ENCODE measurements around the gene MAP7D1. TPM values are rescaled to one million over a fixed set of nuclear protein-coding genes. Genes with fewer than 3 reads are reported as not detected.

MAP7D1 gene
- total and polyA plus RNA-seq, 2 donors from 2014 or later: 47.5 to 78.7 TPM

DNA sequence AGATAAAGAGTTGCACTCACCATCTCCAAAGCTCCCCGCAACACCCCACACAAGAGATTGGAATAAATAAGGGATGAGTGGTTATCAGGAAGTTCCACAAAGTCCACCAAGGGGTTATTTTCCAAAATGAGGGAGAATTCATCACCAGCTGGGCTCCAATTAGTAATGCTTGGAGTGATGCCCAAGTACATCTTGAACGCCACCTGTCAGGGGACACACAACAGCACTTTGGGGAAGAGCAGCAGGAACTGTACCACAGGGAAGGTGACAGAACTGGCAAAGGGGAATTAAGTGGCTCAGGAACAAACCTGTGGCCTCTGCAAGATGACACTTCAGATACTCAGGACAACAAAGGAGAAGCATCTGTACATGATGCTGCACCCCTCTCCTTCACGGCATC, 18.2 kb upstream of the MAP7D1 start:
- Histone ChIP-seq H3K4me3 (ENCODE audit: low read length in 3 of 3) (no peak overlapping the region), H3K4me1 (ENCODE audit: control insufficient read depth in 2 of 3, insufficient read depth in 2 of 3, low read depth in 1 of 3, low read length in 3 of 3) (peaks cover 0 to 6% (median 6%) of the 10 kb centered on the region in 3 donors), H3K27me3 (ENCODE audit: control insufficient read depth, insufficient read depth, low read length) (no peaks in the 10 kb centered on the region), H3K27ac (ENCODE audit: low read depth in 2 of 2, low read length in 2 of 2) (no peak overlapping the region), H3K9ac (ENCODE audit: low read length in 3 of 3) (no peak overlapping the region), H3K9me3 (ENCODE audit: control insufficient read depth in 2 of 3, insufficient read depth in 1 of 3, low read length in 3 of 3) (no peaks in the 10 kb centered on the region), H3K36me3 (ENCODE audit: control insufficient read depth in 2 of 3, insufficient read depth in 3 of 3, low read length in 3 of 3) (peaks cover 0 to 27% (median 19%) of the 10 kb centered on the region in 3 donors)
- DNase-seq: no peak
- intact Hi-C loops (cut with DNase I): no loop called here
- no peak for FAIRE-seq
- TF ChIP-seq, protein P1, sequence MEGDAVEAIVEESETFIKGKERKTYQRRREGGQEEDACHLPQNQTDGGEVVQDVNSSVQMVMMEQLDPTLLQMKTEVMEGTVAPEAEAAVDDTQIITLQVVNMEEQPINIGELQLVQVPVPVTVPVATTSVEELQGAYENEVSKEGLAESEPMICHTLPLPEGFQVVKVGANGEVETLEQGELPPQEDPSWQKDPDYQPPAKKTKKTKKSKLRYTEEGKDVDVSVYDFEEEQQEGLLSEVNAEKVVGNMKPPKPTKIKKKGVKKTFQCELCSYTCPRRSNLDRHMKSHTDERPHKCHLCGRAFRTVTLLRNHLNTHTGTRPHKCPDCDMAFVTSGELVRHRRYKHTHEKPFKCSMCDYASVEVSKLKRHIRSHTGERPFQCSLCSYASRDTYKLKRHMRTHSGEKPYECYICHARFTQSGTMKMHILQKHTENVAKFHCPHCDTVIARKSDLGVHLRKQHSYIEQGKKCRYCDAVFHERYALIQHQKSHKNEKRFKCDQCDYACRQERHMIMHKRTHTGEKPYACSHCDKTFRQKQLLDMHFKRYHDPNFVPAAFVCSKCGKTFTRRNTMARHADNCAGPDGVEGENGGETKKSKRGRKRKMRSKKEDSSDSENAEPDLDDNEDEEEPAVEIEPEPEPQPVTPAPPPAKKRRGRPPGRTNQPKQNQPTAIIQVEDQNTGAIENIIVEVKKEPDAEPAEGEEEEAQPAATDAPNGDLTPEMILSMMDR (IDR thresholded peaks at IDR 0.05; ENCODE audit: borderline replicate concordance, extremely low read depth, insufficient read depth): no peak

DNA sequence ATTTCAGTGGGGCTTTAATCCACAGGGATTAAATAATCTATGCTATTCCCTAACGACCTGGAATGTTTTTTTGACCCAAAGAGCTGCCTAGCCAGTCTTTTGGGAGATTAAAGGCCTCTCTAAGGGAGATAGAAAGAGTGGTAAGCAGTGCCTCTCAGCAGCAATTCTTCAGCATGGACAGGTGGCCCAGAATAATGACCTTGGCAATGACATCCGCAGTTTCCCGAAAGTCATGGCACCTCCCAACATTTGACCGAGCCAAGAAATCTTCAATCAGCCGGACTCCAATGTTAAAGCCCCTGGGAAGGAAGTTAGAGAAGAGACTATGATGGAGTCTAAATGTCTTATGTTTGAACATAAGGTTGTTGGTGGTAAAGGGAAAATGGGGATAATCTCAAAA, 16.4 kb upstream of the MAP7D1 start:
- intact Hi-C loops (cut with DNase I): no loop called here
- Histone ChIP-seq H3K9ac (ENCODE audit: low read length in 3 of 3) (no peak overlapping the region), H3K9me3 (ENCODE audit: control insufficient read depth in 2 of 3, insufficient read depth in 1 of 3, low read length in 3 of 3) (no peaks in the 10 kb centered on the region), H3K27me3 (ENCODE audit: control insufficient read depth, insufficient read depth, low read length) (no peaks in the 10 kb centered on the region), H3K4me3 (ENCODE audit: low read length in 3 of 3) (no peak overlapping the region), H3K4me1 (ENCODE audit: control insufficient read depth in 2 of 3, insufficient read depth in 2 of 3, low read depth in 1 of 3, low read length in 3 of 3) (peaks cover 0 to 6% (median 4%) of the 10 kb centered on the region in 3 donors), H3K36me3 (ENCODE audit: control insufficient read depth in 2 of 3, insufficient read depth in 3 of 3, low read length in 3 of 3) (peaks cover 0 to 27% (median 19%) of the 10 kb centered on the region in 3 donors), H3K27ac (ENCODE audit: low read depth in 2 of 2, low read length in 2 of 2) (no peak overlapping the region)
- DNase-seq: no peak
- FAIRE-seq: no peak
- TF ChIP-seq, protein P1 (IDR thresholded peaks at IDR 0.05; ENCODE audit: borderline replicate concordance, extremely low read depth, insufficient read depth): no peak

DNA sequence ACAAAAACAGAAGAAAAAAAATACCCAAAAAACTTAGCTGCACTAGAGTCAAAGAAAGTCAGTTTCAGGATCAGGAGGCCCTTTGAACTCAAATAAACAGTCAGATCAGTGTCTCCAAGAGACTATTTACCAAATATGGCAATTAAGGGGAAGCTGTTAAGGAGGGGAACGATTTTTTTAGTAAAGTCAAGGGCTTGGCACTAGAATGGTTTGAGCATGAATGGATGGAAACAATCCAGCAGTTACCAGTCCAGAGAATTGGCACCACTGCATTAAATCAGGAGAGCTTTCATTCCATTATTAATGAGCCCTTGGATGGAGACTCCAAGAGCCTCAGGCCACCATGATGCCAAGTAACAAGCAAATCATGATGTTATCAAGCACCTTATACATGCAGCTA, 13.8 kb upstream of the MAP7D1 start:
- Histone ChIP-seq H3K9me3 (ENCODE audit: control insufficient read depth in 2 of 3, insufficient read depth in 1 of 3, low read length in 3 of 3) (no peaks in the 10 kb centered on the region), H3K4me3 (ENCODE audit: low read length in 3 of 3) (no peak overlapping the region), H3K36me3 (ENCODE audit: control insufficient read depth in 2 of 3, insufficient read depth in 3 of 3, low read length in 3 of 3) (peaks cover 0 to 22% (median 15%) of the 10 kb centered on the region in 3 donors), H3K27me3 (ENCODE audit: control insufficient read depth, insufficient read depth, low read length) (no peaks in the 10 kb centered on the region), H3K27ac (ENCODE audit: low read depth in 2 of 2, low read length in 2 of 2) (no peak overlapping the region), H3K4me1 (ENCODE audit: control insufficient read depth in 2 of 3, insufficient read depth in 2 of 3, low read depth in 1 of 3, low read length in 3 of 3) (peaks cover 0 to 6% (median 4%) of the 10 kb centered on the region in 3 donors), H3K9ac (ENCODE audit: low read length in 3 of 3) (no peak overlapping the region)
- no peak for DNase-seq
- TF ChIP-seq, protein P1 (IDR thresholded peaks at IDR 0.05; ENCODE audit: borderline replicate concordance, extremely low read depth, insufficient read depth): no peak
- intact Hi-C loops (cut with DNase I): no loop called here
- FAIRE-seq: no peak

- H3K27me3 ChIP-seq (ENCODE audit: control insufficient read depth, insufficient read depth, low read length): no peaks in the 10 kb centered on the region
- peaks cover 0 to 6% (median 4%) of the 10 kb centered on the region in 3 donors for H3K4me1 ChIP-seq (ENCODE audit: control insufficient read depth in 2 of 3, insufficient read depth in 2 of 3, low read depth in 1 of 3, low read length in 3 of 3)
- TF ChIP-seq, protein P1 (IDR thresholded peaks at IDR 0.05; ENCODE audit: borderline replicate concordance, extremely low read depth, insufficient read depth): no peak
- peaks cover 0 to 10% (median 5%) of the 10 kb centered on the region in 3 donors for H3K36me3 ChIP-seq (ENCODE audit: control insufficient read depth in 2 of 3, insufficient read depth in 3 of 3, low read length in 3 of 3)
- no peaks in the 10 kb centered on the region for H3K9me3 ChIP-seq (ENCODE audit: control insufficient read depth in 2 of 3, insufficient read depth in 1 of 3, low read length in 3 of 3)
- no peak overlapping the region for H3K9ac ChIP-seq (ENCODE audit: low read length in 3 of 3)
- no peak overlapping the region for H3K4me3 ChIP-seq (ENCODE audit: low read length in 3 of 3)
- no peak for FAIRE-seq
- no peak overlapping the region for H3K27ac ChIP-seq (ENCODE audit: low read depth in 2 of 2, low read length in 2 of 2)
- no peak for DNase-seq
- intact Hi-C loops (cut with DNase I): no loop called here
These were observed 12.5 kb upstream of the MAP7D1 start for GRCh38 chr1:36143424-36143823.
